ENCODE data around the gene DNAJC11.
"Not testable (repeated sequence)": the region's sequence is repeated elsewhere in the genome, so short reads cannot be mapped to it uniquely, and the experiment has no call there.

DNAJC11 gene

GRCh38 chr1:6601923-6602668, 99.5 kb downstream of the DNAJC11 start:
- DNase-seq: peak in 37 of 58 donors; percentile 33 to 76 (median 60)

GRCh38 chr1:6601049-6601922, 100.3 kb downstream of the DNAJC11 start:
- peak in 52 of 58 donors; percentile 26 to 87 (median 67) for DNase-seq

GRCh38 chr1:6600410-6601048, 101.1 kb downstream of the DNAJC11 start:
- peak in 3 of 58 donors; percentile 55 to 73 (median 66) for DNase-seq

- not testable (repeated sequence) for DNase-seq
These were observed 101.6 kb downstream of the DNAJC11 start for GRCh38 chr1:6599991-6600390.

- DNase-seq: peak in 1 of 58 donors; percentile 37
These were observed 102.3 kb downstream of the DNAJC11 start for GRCh38 chr1:6599141-6599975.

GRCh38 chr1:6597777-6598131, 103.9 kb downstream of the DNAJC11 start:
- no peak for DNase-seq

- no peak for DNase-seq
These were observed 104.5 kb downstream of the DNAJC11 start for GRCh38 chr1:6596886-6597776.

- DNase-seq: peak in 4 of 58 donors; percentile 18 to 53 (median 24)
These were observed 105.3 kb downstream of the DNAJC11 start for GRCh38 chr1:6596351-6596750.

- no peak for DNase-seq
These were observed 106.5 kb downstream of the DNAJC11 start for GRCh38 chr1:6594977-6595740.

- no peak for DNase-seq
These were observed 107.8 kb downstream of the DNAJC11 start for GRCh38 chr1:6593810-6594209.

GRCh38 chr1:6592865-6593593, 108.6 kb downstream of the DNAJC11 start:
- no peak for DNase-seq

- DNase-seq: no peak
These were observed 109.2 kb downstream of the DNAJC11 start for GRCh38 chr1:6592441-6592840.

GRCh38 chr1:6591644-6592043, 110.0 kb downstream of the DNAJC11 start:
- DNase-seq: no peak

- DNase-seq: peak in 21 of 58 donors; percentile 17 to 66 (median 32)
These were observed 110.4 kb downstream of the DNAJC11 start for GRCh38 chr1:6591222-6591621.

GRCh38 chr1:6590046-6590445, 111.6 kb downstream of the DNAJC11 start:
- DNase-seq: no peak

GRCh38 chr1:6588893-6589520, 112.6 kb downstream of the DNAJC11 start:
- no peak for DNase-seq

- no peak for DNase-seq
These were observed 113.3 kb downstream of the DNAJC11 start for GRCh38 chr1:6588128-6588892.

Measured in anterior cingulate cortex (tissue), 58 donors.